MCF 10A (cell line): ENCODE data around the gene USP50. TPM values are rescaled to one million over a fixed set of nuclear protein-coding genes. Genes with fewer than 3 reads are reported as not detected.
A peak's percentile ranks its signal among the peaks of the same experiment; 100 is the strongest.

Source experiments
- Bru-seq: library from RNA; stranded (reverse); fragments of 400-500 nt; gene quantifications from one replicate; lab custom pipeline; 2021; lab: Mats Ljungman, UMichigan
- BruChase-seq, 2 experiments: library from RNA; stranded (reverse); fragments of 400-500 nt; gene quantifications; one replicate each; lab custom pipeline; 2021; lab: Mats Ljungman, UMichigan
- BruUV-seq: library from RNA; stranded (reverse); fragments of 400-500 nt; replicated peaks from 2 replicates; lab custom pipeline; 2021; lab: Mats Ljungman, UMichigan
- CTCF ChIA-PET: fragments of 300-600 bp; sonication (Branson Sonifier 250); formaldehyde crosslinking; extraction: SDS; loops from one replicate; lab custom pipeline; 2021; ENCODE audit warnings: antibody characterized with exemption, inconsistent platforms; lab: Yijun Ruan, JAX
- POLR2A ChIA-PET: fragments of 300-600, 350-650 bp; sonication (Branson Sonifier 250); formaldehyde crosslinking; extraction: SDS; loops from one replicate; lab custom pipeline; 2020; ENCODE audit warnings: antibody characterized with exemption, inconsistent platforms; lab: Yijun Ruan, JAX
- DNase-seq: peaks from one replicate; pipeline ENCODE4 v3.0.0-alpha.2; 2018; ENCODE audit not compliant: unreplicated experiment
- H3K27ac Mint-ChIP-seq: one replicate; pipeline ENCODE4 v1.8.0; 2022; ENCODE audit warnings: mild to moderate bottlenecking, low read depth, mixed read lengths; ENCODE audit not compliant: unreplicated experiment
- H3K27me3 Mint-ChIP-seq: one replicate; pipeline ENCODE4 v1.8.0; 2022; ENCODE audit warnings: mixed read lengths; ENCODE audit not compliant: insufficient read depth, unreplicated experiment
- H3K36me3 Mint-ChIP-seq: one replicate; pipeline ENCODE4 v1.8.0; 2022; ENCODE audit warnings: mild to moderate bottlenecking, moderate library complexity, mixed read lengths; ENCODE audit not compliant: insufficient read depth, unreplicated experiment
- H3K4me1 Mint-ChIP-seq: one replicate; pipeline ENCODE4 v1.8.0; 2022; ENCODE audit warnings: mixed read lengths; ENCODE audit not compliant: insufficient read depth, unreplicated experiment
- H3K4me3 Mint-ChIP-seq: one replicate; pipeline ENCODE4 v1.8.0; 2022; ENCODE audit warnings: mild to moderate bottlenecking, moderate library complexity, mixed read lengths; ENCODE audit not compliant: unreplicated experiment
- H3K9me3 Mint-ChIP-seq: one replicate; pipeline ENCODE4 v1.8.0; 2022; ENCODE audit warnings: mixed read lengths; ENCODE audit not compliant: unreplicated experiment
- intact Hi-C: fragments of 100-400 bp; cut with micrococcal nuclease; formaldehyde crosslinking; loops from 2 replicates; pipeline ENCODE4 v1.14.1; 2022
- long read RNA-seq: library from polyadenylated mRNA; stranded (forward); transcript quantifications from one replicate; pipeline ENCODE4 v2.0.0, GENCODE V29; 2022
- total RNA-seq: library from RNA; stranded (reverse); gene quantifications from 2 replicates; pipeline ENCODE4 v1.2.3, GENCODE V29; 2022
- TF ChIP-seq, protein P1 (sequence below): fragments of 200-600 bp; IDR thresholded peaks from one replicate; pipeline ENCODE4 v1.8.0; 2022; ENCODE audit warnings: antibody characterized with exemption, mild to moderate bottlenecking; ENCODE audit not compliant: unreplicated experiment

USP50 gene
- not detected in 2 replicates for total RNA-seq
- Bru-seq, nascent RNA = percentile 41 among the genes with signal in this experiment
- percentile 67 among the genes with signal in this experiment for BruChase-seq, experiment 1, labeled RNA remaining after a 6-hour chase
- BruChase-seq, experiment 2, labeled RNA remaining after a 2-hour chase = percentile 59 among the genes with signal in this experiment
- long read RNA-seq = 0 reads

GRCh38 chr15:50546566-50546965 lies at the start of gene USP50:
Gene USP50 (minus strand): TSS chr15:50546666. CDS start chr15:50546525, 141 bp downstream.
- intact Hi-C loops = no loop called here
- no peaks in the 10 kb centered on the region for H3K9me3 Mint-ChIP-seq
- no peak within 1 kb of the TSS for H3K4me3 Mint-ChIP-seq
- peaks cover 11% of the 10 kb centered on the region for H3K36me3 Mint-ChIP-seq
- CTCF ChIA-PET = interaction anchor here (0.6 kb wide), 1 partner anchor 217 kb away, joined by 3 read pairs; no protein-coding TSS in a partner anchor
- H3K27ac Mint-ChIP-seq = no peak within 1 kb of the TSS
- no peaks in the 10 kb centered on the region for H3K27me3 Mint-ChIP-seq
- no peak for DNase-seq
- H3K4me1 Mint-ChIP-seq = peaks cover 7% of the 10 kb centered on the region
- BruUV-seq = no TSS peak
- TF ChIP-seq, protein P1, sequence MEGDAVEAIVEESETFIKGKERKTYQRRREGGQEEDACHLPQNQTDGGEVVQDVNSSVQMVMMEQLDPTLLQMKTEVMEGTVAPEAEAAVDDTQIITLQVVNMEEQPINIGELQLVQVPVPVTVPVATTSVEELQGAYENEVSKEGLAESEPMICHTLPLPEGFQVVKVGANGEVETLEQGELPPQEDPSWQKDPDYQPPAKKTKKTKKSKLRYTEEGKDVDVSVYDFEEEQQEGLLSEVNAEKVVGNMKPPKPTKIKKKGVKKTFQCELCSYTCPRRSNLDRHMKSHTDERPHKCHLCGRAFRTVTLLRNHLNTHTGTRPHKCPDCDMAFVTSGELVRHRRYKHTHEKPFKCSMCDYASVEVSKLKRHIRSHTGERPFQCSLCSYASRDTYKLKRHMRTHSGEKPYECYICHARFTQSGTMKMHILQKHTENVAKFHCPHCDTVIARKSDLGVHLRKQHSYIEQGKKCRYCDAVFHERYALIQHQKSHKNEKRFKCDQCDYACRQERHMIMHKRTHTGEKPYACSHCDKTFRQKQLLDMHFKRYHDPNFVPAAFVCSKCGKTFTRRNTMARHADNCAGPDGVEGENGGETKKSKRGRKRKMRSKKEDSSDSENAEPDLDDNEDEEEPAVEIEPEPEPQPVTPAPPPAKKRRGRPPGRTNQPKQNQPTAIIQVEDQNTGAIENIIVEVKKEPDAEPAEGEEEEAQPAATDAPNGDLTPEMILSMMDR = no peak
- POLR2A ChIA-PET = no interaction called here

GRCh38 chr15:50594311-50594710 lies 47.8 kb upstream of the USP50 start:
- CTCF ChIA-PET = interaction anchor here (0.6 kb wide), 1 partner anchor 135 kb away, joined by 4 read pairs; no protein-coding TSS in a partner anchor
- H3K9me3 Mint-ChIP-seq = no peaks in the 10 kb centered on the region
- TF ChIP-seq, protein P1 = no peak
- no TSS peak for BruUV-seq
- intact Hi-C loops = no loop called here
- peaks cover 90% of the 10 kb centered on the region for H3K36me3 Mint-ChIP-seq
- H3K27me3 Mint-ChIP-seq = no peaks in the 10 kb centered on the region
- H3K4me3 Mint-ChIP-seq = no peak overlapping the region
- H3K27ac Mint-ChIP-seq = peak overlapping the region; percentile 43
- POLR2A ChIA-PET = no interaction called here
- DNase-seq = no peak
- H3K4me1 Mint-ChIP-seq = no peaks in the 10 kb centered on the region

GRCh38 chr15:50593761-50594160 lies 47.3 kb upstream of the USP50 start:
- Mint-ChIP-seq H3K4me1 (no peaks in the 10 kb centered on the region), H3K27ac (peak overlapping the region; percentile 43), H3K9me3 (no peaks in the 10 kb centered on the region), H3K36me3 (peaks cover 91% of the 10 kb centered on the region), H3K4me3 (no peak overlapping the region), H3K27me3 (no peaks in the 10 kb centered on the region)
- DNase-seq = no peak
- intact Hi-C loops = no loop called here
- BruUV-seq = no TSS peak
- ChIA-PET POLR2A (no interaction called here), CTCF (no interaction called here)
- TF ChIP-seq, protein P1 = no peak

GRCh38 chr15:50590288-50590687 lies 43.8 kb upstream of the USP50 start:
- intact Hi-C loops = no loop called here
- CTCF ChIA-PET = no interaction called here
- H3K4me3 Mint-ChIP-seq = no peak overlapping the region
- no peak for DNase-seq
- no peaks in the 10 kb centered on the region for H3K9me3 Mint-ChIP-seq
- POLR2A ChIA-PET = no interaction called here
- TF ChIP-seq, protein P1 = no peak
- H3K4me1 Mint-ChIP-seq = no peaks in the 10 kb centered on the region
- BruUV-seq = no TSS peak
- no peak overlapping the region for H3K27ac Mint-ChIP-seq
- no peaks in the 10 kb centered on the region for H3K27me3 Mint-ChIP-seq
- peaks cover 88% of the 10 kb centered on the region for H3K36me3 Mint-ChIP-seq
